NCI-H1417 (cell line): Measurements from ENCODE around the gene CXorf51B.
"Not testable (repeated sequence)": the region's sequence is repeated elsewhere in the genome, so short reads cannot be mapped to it uniquely, and the experiment has no call there.

Experiments used
- DNase-seq, 3 experiments: peaks; one replicate each; lab custom pipeline; 2025; lab: John Stamatoyannopoulos, UW

The CXorf51B gene

GRCh38 chrX:146809471-146809870 is at the start of gene CXorf51B:
CXorf51B (plus strand) TSS chrX:146809771; CDS start chrX:146809792, 21 bp downstream.
- not testable (repeated sequence) for DNase-seq

- DNase-seq, result not testable (repeated sequence)
These were observed 5.1 kb downstream of the CXorf51B start, which contains the start of gene CXorf51A for GRCh38 chrX:146814644-146815043. CXorf51A (minus strand) TSS chrX:146814744; CDS start chrX:146814723, 21 bp downstream.

- DNase-seq, result no peak
These were observed 22.4 kb downstream of the CXorf51B start for GRCh38 chrX:146831994-146832393.

- DNase-seq, result no peak
These were observed 44.7 kb downstream of the CXorf51B start for GRCh38 chrX:146854281-146854680.
